IPS DF 6.9 (cell line): ENCODE data around the gene SNX30.
A peak's percentile ranks its signal among the peaks of the same experiment; 100 is the strongest.

Experiments used
- DNase-seq: peaks from one replicate; pipeline ENCODE4 v3.0.0-alpha.2; 2013; ENCODE audit warnings: low read depth, low spot score
- H3K27ac ChIP-seq: one replicate; pipeline ENCODE4 v1.5.1; 2013; ENCODE audit warnings: low read length, control low read depth
- H3K27me3 ChIP-seq: 2 replicates; pipeline ENCODE4 v1.6.1; 2013; ENCODE audit warnings: mild to moderate bottlenecking, low read length; ENCODE audit not compliant: control insufficient read depth, insufficient read depth
- H3K36me3 ChIP-seq: 2 replicates; pipeline ENCODE4 v1.6.1; 2013; ENCODE audit warnings: low read length; ENCODE audit not compliant: control insufficient read depth, insufficient read depth
- H3K4me1 ChIP-seq: 2 replicates; pipeline ENCODE4 v1.6.1; 2013; ENCODE audit warnings: low read length; ENCODE audit not compliant: control insufficient read depth, insufficient read depth
- H3K4me3 ChIP-seq: 2 replicates; pipeline ENCODE4 v1.5.1; 2013; ENCODE audit warnings: mild to moderate bottlenecking, low read length
- H3K9me3 ChIP-seq: 2 replicates; pipeline ENCODE4 v1.6.1; 2013; ENCODE audit warnings: low read length, inconsistent platforms; ENCODE audit not compliant: control insufficient read depth, insufficient read depth
- WGBS: extraction: QIAGEN DNeasy Blood & Tissue Kit; methylation state at CpG from one replicate; pipeline ENCODE4 v1.1.7; 2013; ENCODE audit warnings: mixed read lengths, missing lambda C conversion rate; ENCODE audit not compliant: insufficient read length, insufficient coverage; 5-methylcytosine and 5-hydroxymethylcytosine counted together

The SNX30 gene

GRCh38 chr9:112844771-112845542, 94.4 kb downstream of the SNX30 start:
- H3K9me3 ChIP-seq = no peaks in the 10 kb centered on the region
- H3K27ac ChIP-seq = no peak overlapping the region
- H3K27me3 ChIP-seq = no peaks in the 10 kb centered on the region
- no CpG with 5 or more reads among the region's 15 CpGs for WGBS
- peaks cover 7% of the 10 kb centered on the region for H3K4me1 ChIP-seq
- no peaks in the 10 kb centered on the region for H3K36me3 ChIP-seq
- no peak overlapping the region for H3K4me3 ChIP-seq
- DNase-seq = peak; percentile 55

- WGBS = no CpG with 5 or more reads among the region's 14 CpGs
- no peaks in the 10 kb centered on the region for H3K9me3 ChIP-seq
Observed at GRCh38 chr9:112846528-112847488, 96.2 kb downstream of the SNX30 start.

GRCh38 chr9:112848316-112849151, 98.0 kb downstream of the SNX30 start:
- Histone ChIP-seq H3K27ac (no peak overlapping the region), H3K9me3 (no peaks in the 10 kb centered on the region), H3K36me3 (no peaks in the 10 kb centered on the region), H3K4me1 (peaks cover 7% of the 10 kb centered on the region), H3K27me3 (no peaks in the 10 kb centered on the region), H3K4me3 (no peak overlapping the region)
- no CpG with 5 or more reads among the region's 13 CpGs for WGBS
- no peak for DNase-seq

More at GRCh38 chr9:112846528-112847488, 96.2 kb downstream of the SNX30 start:
- DNase-seq = no peak
- H3K27ac ChIP-seq = no peak overlapping the region
- H3K4me1 ChIP-seq = peaks cover 7% of the 10 kb centered on the region
- H3K36me3 ChIP-seq = no peaks in the 10 kb centered on the region
- no peak overlapping the region for H3K4me3 ChIP-seq
- H3K27me3 ChIP-seq = no peaks in the 10 kb centered on the region

GRCh38 chr9:112849363-112849922, 98.9 kb downstream of the SNX30 start:
- H3K36me3 ChIP-seq = no peaks in the 10 kb centered on the region

GRCh38 chr9:112850840-112851239, 100.3 kb downstream of the SNX30 start:
- H3K27ac ChIP-seq = no peak overlapping the region
- no peak overlapping the region for H3K4me3 ChIP-seq
- peaks cover 7% of the 10 kb centered on the region for H3K4me1 ChIP-seq
- WGBS = no CpG with 5 or more reads among the region's 6 CpGs
- no peaks in the 10 kb centered on the region for H3K36me3 ChIP-seq
- no peaks in the 10 kb centered on the region for H3K9me3 ChIP-seq
- no peak for DNase-seq
- H3K27me3 ChIP-seq = no peaks in the 10 kb centered on the region

More at GRCh38 chr9:112849363-112849922, 98.9 kb downstream of the SNX30 start:
- WGBS = no CpG with 5 or more reads among the region's 6 CpGs
- DNase-seq = no peak
- H3K4me3 ChIP-seq = no peak overlapping the region
- no peak overlapping the region for H3K27ac ChIP-seq
- H3K4me1 ChIP-seq = peaks cover 7% of the 10 kb centered on the region
- no peaks in the 10 kb centered on the region for H3K9me3 ChIP-seq
- no peaks in the 10 kb centered on the region for H3K27me3 ChIP-seq

- no peak overlapping the region for H3K4me3 ChIP-seq
- no peak for DNase-seq
- no peak overlapping the region for H3K27ac ChIP-seq
- H3K36me3 ChIP-seq = no peaks in the 10 kb centered on the region
- whole genome bisulfite sequencing = no CpG with 5 or more reads among the region's 13 CpGs
- no peaks in the 10 kb centered on the region for H3K27me3 ChIP-seq
- H3K4me1 ChIP-seq = peaks cover 4% of the 10 kb centered on the region
- no peaks in the 10 kb centered on the region for H3K9me3 ChIP-seq
Observed at GRCh38 chr9:112852741-112853504, 102.4 kb downstream of the SNX30 start.

- WGBS = no CpG with 5 or more reads among the region's 13 CpGs
- DNase-seq = no peak
- Histone ChIP-seq H3K4me1 (no peaks in the 10 kb centered on the region; the same call in 1 of the 2 replicates), H3K4me3 (no peak overlapping the region), H3K9me3 (no peaks in the 10 kb centered on the region), H3K27me3 (no peaks in the 10 kb centered on the region), H3K27ac (no peak overlapping the region), H3K36me3 (no peaks in the 10 kb centered on the region)
Observed at GRCh38 chr9:112853882-112854585, 103.5 kb downstream of the SNX30 start.

GRCh38 chr9:112854657-112855056, 104.1 kb downstream of the SNX30 start:
- WGBS = no CpG with 5 or more reads among the region's 10 CpGs
- Histone ChIP-seq H3K36me3 (no peaks in the 10 kb centered on the region), H3K4me3 (no peak overlapping the region)

GRCh38 chr9:112856200-112856599, 105.6 kb downstream of the SNX30 start:
- Histone ChIP-seq H3K27ac (no peak overlapping the region), H3K36me3 (no peaks in the 10 kb centered on the region), H3K27me3 (no peaks in the 10 kb centered on the region), H3K4me3 (no peak overlapping the region), H3K4me1 (no peaks in the 10 kb centered on the region; the same call in 1 of the 2 replicates), H3K9me3 (no peaks in the 10 kb centered on the region)
- WGBS = 100% methylated on average over 5 of the region's 8 CpGs
- DNase-seq = no peak

More at GRCh38 chr9:112854657-112855056, 104.1 kb downstream of the SNX30 start:
- H3K27me3 ChIP-seq = no peaks in the 10 kb centered on the region
- H3K4me1 ChIP-seq = no peaks in the 10 kb centered on the region; the same call in 1 of the 2 replicates
- DNase-seq = no peak
- no peaks in the 10 kb centered on the region for H3K9me3 ChIP-seq
- no peak overlapping the region for H3K27ac ChIP-seq
